Vagina (tissue), 2 donors: ENCODE results near the gene PEMT. TPM values are rescaled to one million over a fixed set of nuclear protein-coding genes. Genes with fewer than 3 reads are reported as not detected.

Experiments
- DNase-seq, 2 donors: peaks; one replicate each; pipeline ENCODE4 v3.0.0-alpha.2; 2017; ENCODE audit errors: extremely low spot score in 2 of 2
- H3K27ac ChIP-seq: fragments of 200-600 bp; sonication (generic); one replicate; pipeline ENCODE4 v1.5.1; 2019
- H3K27me3 ChIP-seq: fragments of 200-600 bp; sonication (generic); one replicate; pipeline ENCODE4 v1.5.1; 2019
- H3K36me3 ChIP-seq, 2 donors: fragments of 200-600 bp; sonication (generic); one replicate each; pipeline ENCODE4 v1.5.1; 2017 to 2019
- H3K4me1 ChIP-seq: fragments of 200-600 bp; sonication (generic); one replicate; pipeline ENCODE4 v1.5.1; 2019
- H3K4me3 ChIP-seq, 2 donors: fragments of 200-600 bp; sonication (generic); 1 replicate in 1 of 2; 2 replicates in 1 of 2; pipeline ENCODE4 v1.5.1; 2016 to 2019
- H3K9me3 ChIP-seq: fragments of 200-600 bp; sonication (generic); one replicate; pipeline ENCODE4 v1.5.1; 2019
- POLR2A ChIP-seq, 2 donors: fragments of 450-650 bp; IDR thresholded peaks; one replicate each; pipeline ENCODE4 v1.6.1; 2017; ENCODE audit warnings: antibody characterized with exemption in 2 of 2, mild to moderate bottlenecking in 2 of 2, moderate library complexity in 2 of 2
- POLR2AphosphoS5 ChIP-seq, 2 donors: sonication (generic); formaldehyde crosslinking; IDR thresholded peaks; one replicate each; pipeline ENCODE4 v1.9.0; 2017; ENCODE audit warnings: antibody characterized with exemption in 2 of 2, mild to moderate bottlenecking in 2 of 2, low read depth in 1 of 2; ENCODE audit not compliant: insufficient read depth in 1 of 2
- intact Hi-C: fragments of 100-400 bp; cut with DNase I; formaldehyde crosslinking; loops from one replicate; pipeline ENCODE4 v1.15.1; 2023
- total RNA-seq: library from RNA; depleted of rRNA; stranded (reverse); fragments of >200 nt; gene quantifications from one replicate; pipeline ENCODE4 v1.2.3, GENCODE V29; 2016
- TF ChIP-seq, protein P1 (sequence below), 3 experiments: fragments of 450-650 bp in 2 of 3; fragments of 200-600 bp in 1 of 3; sonication (generic) in 1 of 3; IDR thresholded peaks; one replicate each; pipeline ENCODE4 v1.5.1; 2017 to 2019; ENCODE audit warnings: antibody characterized with exemption in 3 of 3, mild to moderate bottlenecking in 2 of 3, moderate library complexity in 2 of 3

The PEMT gene
- total RNA-seq, 1 donor from 2014 or later: 37.3 TPM

DNA sequence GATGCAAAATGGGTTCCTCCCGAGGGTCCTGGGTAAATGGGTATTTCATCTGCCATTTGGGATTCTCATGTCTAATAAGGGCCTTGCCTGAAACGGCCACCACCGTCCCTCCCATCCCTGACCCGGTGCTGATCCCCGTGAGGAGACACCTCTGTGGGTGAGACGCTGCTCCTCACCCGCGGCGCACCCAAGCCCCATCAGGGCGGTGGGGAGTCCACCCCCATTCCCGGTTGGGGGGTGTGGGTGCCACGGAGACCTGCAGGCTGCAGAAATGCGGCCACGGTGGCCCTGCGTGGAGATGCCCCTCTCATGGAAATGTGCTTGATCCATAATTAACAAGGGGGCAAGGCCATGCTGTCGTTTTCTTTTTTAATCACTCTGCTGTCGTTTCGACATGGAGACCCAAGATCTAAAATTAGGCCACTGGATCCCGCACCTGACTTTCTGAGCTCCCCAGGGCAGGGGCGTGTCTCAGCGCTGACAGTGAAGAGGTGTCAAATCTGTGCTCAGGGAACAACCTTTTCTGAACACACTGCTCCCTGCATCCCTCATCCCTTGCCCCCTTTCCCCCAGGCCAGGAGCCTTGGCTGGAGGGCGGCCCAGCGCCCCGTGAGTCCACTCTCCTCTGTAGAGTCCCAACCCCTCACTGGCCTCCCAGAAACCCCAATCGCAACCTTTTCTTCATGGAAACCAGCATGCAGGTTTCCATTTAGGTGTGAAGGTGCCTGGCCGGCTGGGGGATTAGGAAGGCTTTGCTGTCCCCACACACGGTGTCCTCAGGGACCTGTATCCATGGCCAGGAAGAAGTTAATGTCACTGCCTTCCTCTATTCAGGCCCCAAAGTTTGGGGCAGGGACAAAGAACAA, 38.9 kb downstream of the PEMT start:
- Histone ChIP-seq H3K36me3 (no peaks in the 10 kb centered on the region), H3K4me3 (no peak overlapping the region), H3K27ac (no peak overlapping the region), H3K27me3 (no peaks in the 10 kb centered on the region), H3K9me3 (no peaks in the 10 kb centered on the region), H3K4me1 (peaks cover 8% of the 10 kb centered on the region)
- TF ChIP-seq POLR2A (IDR thresholded peaks at IDR 0.05): no peak
- TF ChIP-seq, protein P1, sequence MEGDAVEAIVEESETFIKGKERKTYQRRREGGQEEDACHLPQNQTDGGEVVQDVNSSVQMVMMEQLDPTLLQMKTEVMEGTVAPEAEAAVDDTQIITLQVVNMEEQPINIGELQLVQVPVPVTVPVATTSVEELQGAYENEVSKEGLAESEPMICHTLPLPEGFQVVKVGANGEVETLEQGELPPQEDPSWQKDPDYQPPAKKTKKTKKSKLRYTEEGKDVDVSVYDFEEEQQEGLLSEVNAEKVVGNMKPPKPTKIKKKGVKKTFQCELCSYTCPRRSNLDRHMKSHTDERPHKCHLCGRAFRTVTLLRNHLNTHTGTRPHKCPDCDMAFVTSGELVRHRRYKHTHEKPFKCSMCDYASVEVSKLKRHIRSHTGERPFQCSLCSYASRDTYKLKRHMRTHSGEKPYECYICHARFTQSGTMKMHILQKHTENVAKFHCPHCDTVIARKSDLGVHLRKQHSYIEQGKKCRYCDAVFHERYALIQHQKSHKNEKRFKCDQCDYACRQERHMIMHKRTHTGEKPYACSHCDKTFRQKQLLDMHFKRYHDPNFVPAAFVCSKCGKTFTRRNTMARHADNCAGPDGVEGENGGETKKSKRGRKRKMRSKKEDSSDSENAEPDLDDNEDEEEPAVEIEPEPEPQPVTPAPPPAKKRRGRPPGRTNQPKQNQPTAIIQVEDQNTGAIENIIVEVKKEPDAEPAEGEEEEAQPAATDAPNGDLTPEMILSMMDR (IDR thresholded peaks at IDR 0.05): no peak
- no peak for TF ChIP-seq POLR2AphosphoS5 (IDR thresholded peaks at IDR 0.05; ENCODE audit: insufficient read depth in 1 of 2, low read depth in 1 of 2)
- intact Hi-C loops: no loop called here
- no peak for DNase-seq

DNA sequence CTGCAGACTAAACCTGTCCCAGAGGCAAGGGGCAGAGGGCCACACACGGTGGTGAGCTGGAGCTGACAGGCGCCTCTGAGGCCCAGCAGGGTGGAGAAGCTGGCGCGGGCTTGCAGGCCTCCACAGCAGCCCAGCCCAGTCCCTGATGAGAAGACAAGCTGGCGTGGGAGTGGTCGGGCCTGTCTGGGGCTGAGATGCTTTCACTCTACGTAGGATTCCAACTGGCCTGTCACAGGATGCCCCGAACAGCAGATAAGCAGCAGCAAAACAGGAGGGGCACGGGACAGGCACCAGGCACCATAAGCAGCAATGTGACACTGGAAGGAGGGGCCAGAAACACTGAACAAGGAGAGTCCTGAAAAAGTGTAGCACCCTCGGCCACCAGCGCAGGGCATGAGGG, 40.1 kb downstream of the PEMT start:
- no peak for DNase-seq
- no peak for TF ChIP-seq POLR2A (IDR thresholded peaks at IDR 0.05)
- no peak for TF ChIP-seq POLR2AphosphoS5 (IDR thresholded peaks at IDR 0.05; ENCODE audit: insufficient read depth in 1 of 2, low read depth in 1 of 2)
- TF ChIP-seq, protein P1 (IDR thresholded peaks at IDR 0.05): no peak
- Histone ChIP-seq H3K27ac (no peak overlapping the region), H3K36me3 (no peaks in the 10 kb centered on the region), H3K27me3 (no peaks in the 10 kb centered on the region), H3K4me3 (no peak overlapping the region), H3K9me3 (no peaks in the 10 kb centered on the region), H3K4me1 (peaks cover 8% of the 10 kb centered on the region)
- intact Hi-C loops: no loop called here

DNA sequence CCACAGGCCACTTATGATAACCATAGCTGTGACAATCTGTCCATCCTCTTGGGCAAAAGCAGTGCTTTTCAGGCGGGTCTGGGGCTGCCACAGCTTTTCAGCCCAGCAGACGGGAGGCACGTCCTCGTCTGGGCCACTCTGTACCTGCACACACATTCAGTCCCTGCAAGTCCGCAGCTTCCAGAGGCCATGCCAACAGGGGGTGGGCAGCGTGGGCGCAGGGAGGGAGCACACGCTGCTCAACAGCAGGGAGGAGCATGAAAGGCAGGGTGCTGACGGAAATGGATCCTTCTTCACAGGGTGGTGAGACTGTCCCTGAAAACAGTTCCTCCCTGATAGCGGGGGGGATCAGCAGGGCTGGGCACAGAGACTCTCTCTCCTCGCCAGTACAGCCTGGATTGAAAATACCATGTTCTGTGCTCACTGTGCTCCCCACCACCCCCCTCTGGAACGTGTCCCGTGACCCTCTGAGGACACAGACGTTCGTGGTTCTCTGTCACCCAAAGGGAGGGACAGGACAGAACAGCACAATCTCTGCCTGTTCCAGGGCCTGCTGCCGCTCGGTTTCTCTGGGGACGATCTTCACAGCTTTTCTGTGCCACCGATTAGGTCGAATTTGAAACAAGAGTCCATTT, 41.7 kb downstream of the PEMT start:
- TF ChIP-seq POLR2A (IDR thresholded peaks at IDR 0.05) (no peak), POLR2AphosphoS5 (IDR thresholded peaks at IDR 0.05; ENCODE audit: insufficient read depth in 1 of 2, low read depth in 1 of 2) (no peak)
- TF ChIP-seq, protein P1 (IDR thresholded peaks at IDR 0.05): no peak
- Histone ChIP-seq H3K27me3 (no peaks in the 10 kb centered on the region), H3K36me3 (no peaks in the 10 kb centered on the region), H3K27ac (no peak overlapping the region), H3K9me3 (no peaks in the 10 kb centered on the region), H3K4me3 (no peak overlapping the region), H3K4me1 (peaks cover 21% of the 10 kb centered on the region)
- intact Hi-C loops: no loop called here
- no peak for DNase-seq

DNA sequence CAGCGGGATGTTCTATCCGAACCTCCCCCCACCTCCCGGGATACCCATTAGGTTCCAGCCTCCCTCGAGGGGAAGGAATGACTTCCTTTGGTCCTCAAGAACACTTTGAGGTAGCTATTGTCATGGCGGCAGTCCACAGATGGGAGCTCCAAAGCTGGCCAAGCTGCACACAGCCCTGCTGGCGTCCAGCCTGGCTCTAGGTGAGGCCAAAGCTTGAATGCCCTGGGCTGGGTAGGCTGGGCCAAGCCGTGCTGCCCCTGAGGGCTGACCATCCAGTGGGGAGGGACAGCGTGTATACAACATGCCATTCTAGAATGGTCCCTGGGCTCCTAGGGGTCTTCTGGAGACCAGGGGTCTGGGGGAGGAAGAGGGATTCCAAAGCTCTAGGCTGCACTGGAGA, 43.5 kb downstream of the PEMT start:
- no peak overlapping the region for H3K4me3 ChIP-seq
- no peak overlapping the region for H3K27ac ChIP-seq
- no peaks in the 10 kb centered on the region for H3K27me3 ChIP-seq
- H3K36me3 ChIP-seq: no peaks in the 10 kb centered on the region
- intact Hi-C loops: no loop called here
- TF ChIP-seq POLR2A (IDR thresholded peaks at IDR 0.05) (no peak), POLR2AphosphoS5 (IDR thresholded peaks at IDR 0.05; ENCODE audit: insufficient read depth in 1 of 2, low read depth in 1 of 2) (no peak)
- TF ChIP-seq, protein P1 (IDR thresholded peaks at IDR 0.05): no peak
- H3K9me3 ChIP-seq: no peaks in the 10 kb centered on the region
- peaks cover 21% of the 10 kb centered on the region for H3K4me1 ChIP-seq
- no peak for DNase-seq
